Spleen (tissue), 7 donors: ENCODE data around the gene ZBTB5.

Experiments used
- POLR2A ChIP-seq, 3 donors: fragments of 450-650 bp; IDR thresholded peaks; one replicate each; pipeline ENCODE4 v1.5.1; 2017; ENCODE audit warnings: antibody characterized with exemption in 3 of 3, mild to moderate bottlenecking in 1 of 3
- POLR2AphosphoS5 ChIP-seq, 3 donors: sonication (generic); formaldehyde crosslinking; IDR thresholded peaks; one replicate each; pipeline ENCODE4 v1.5.1; 2017; ENCODE audit warnings: antibody characterized with exemption in 3 of 3
- TF ChIP-seq, protein P1 (sequence below), 11 experiments: fragments of 200-600 bp in 7 of 11; fragments of 450-650 bp in 4 of 11; sonication (generic) in 4 of 11; IDR thresholded peaks in 8 of 11; conservative IDR thresholded peaks in 3 of 11; 1 replicate in 7 of 11; 2 replicates in 4 of 11; pipeline versions ENCODE4 v1.4.0 to v1.8.0; 2016 to 2021; ENCODE audit warnings: antibody characterized with exemption in 11 of 11, inconsistent platforms in 4 of 11, mild to moderate bottlenecking in 1 of 11
- donor health status: DM: no; HTN: no; CAD: no; lungs with moderate emphysema.
- donor health status: DM: no; HTN: no; CAD: no.
- donor health status: DM: no; HTN: no; CAD: no.

DNA sequence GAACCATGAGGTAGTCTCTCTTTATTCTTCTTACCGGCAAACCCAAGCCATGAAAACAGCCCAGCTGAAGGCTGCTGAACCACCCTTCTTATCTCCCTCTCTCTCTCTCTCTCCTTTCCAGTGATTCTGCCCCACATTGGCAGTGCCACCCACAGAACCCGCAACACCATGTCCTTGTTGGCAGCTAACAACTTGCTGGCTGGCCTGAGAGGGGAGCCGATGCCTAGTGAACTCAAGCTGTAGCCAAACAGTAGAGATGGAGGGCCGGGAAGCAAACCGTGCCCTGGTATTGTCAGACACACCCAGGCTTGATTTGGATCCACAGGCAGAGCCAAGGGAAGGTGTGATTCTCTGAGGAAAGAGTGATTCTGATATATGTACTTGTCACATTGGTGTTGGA, 28.7 kb downstream of the ZBTB5 start:
- TF ChIP-seq, protein P1, sequence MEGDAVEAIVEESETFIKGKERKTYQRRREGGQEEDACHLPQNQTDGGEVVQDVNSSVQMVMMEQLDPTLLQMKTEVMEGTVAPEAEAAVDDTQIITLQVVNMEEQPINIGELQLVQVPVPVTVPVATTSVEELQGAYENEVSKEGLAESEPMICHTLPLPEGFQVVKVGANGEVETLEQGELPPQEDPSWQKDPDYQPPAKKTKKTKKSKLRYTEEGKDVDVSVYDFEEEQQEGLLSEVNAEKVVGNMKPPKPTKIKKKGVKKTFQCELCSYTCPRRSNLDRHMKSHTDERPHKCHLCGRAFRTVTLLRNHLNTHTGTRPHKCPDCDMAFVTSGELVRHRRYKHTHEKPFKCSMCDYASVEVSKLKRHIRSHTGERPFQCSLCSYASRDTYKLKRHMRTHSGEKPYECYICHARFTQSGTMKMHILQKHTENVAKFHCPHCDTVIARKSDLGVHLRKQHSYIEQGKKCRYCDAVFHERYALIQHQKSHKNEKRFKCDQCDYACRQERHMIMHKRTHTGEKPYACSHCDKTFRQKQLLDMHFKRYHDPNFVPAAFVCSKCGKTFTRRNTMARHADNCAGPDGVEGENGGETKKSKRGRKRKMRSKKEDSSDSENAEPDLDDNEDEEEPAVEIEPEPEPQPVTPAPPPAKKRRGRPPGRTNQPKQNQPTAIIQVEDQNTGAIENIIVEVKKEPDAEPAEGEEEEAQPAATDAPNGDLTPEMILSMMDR (IDR thresholded peaks at IDR 0.05 in 8 of 11, conservative IDR thresholded peaks at IDR 0.05 in 3 of 11), result no peak
- TF ChIP-seq POLR2AphosphoS5 (IDR thresholded peaks at IDR 0.05), result no peak
- TF ChIP-seq POLR2A (IDR thresholded peaks at IDR 0.05), result no peak
